GM12878 (cell line): ENCODE results near the gene NEU3.

Experiments used
- ATF2 ChIP-seq: IDR thresholded peaks from 2 replicates; pipeline ENCODE4 v1.6.1; 2012; ENCODE audit warnings: low read length, inconsistent platforms
- BMI1 ChIP-seq: fragments of 450-650 bp; IDR thresholded peaks from 2 replicates; pipeline ENCODE4 v1.6.1; 2016; ENCODE audit warnings: mild to moderate bottlenecking, moderate library complexity, borderline replicate concordance
- CBFB ChIP-seq: IDR thresholded peaks from 2 replicates; pipeline ENCODE4 v1.6.1; 2016; ENCODE audit warnings: antibody characterized with exemption, low read depth
- CTCF ChIP-seq, 3 experiments: IDR thresholded peaks in 2 of 3; conservative IDR thresholded peaks in 1 of 3; 2 replicates each; pipeline ENCODE4 v1.5.1; 2011; ENCODE audit warnings: low read depth in 3 of 3, low read length in 3 of 3, mild to moderate bottlenecking in 3 of 3, control low read depth in 2 of 3, moderate library complexity in 2 of 3, inconsistent platforms in 1 of 3, mixed read lengths in 1 of 3; ENCODE audit not compliant: control insufficient read depth in 2 of 3, insufficient read depth in 1 of 3; ENCODE audit errors: extremely low read depth in 1 of 3
- KDM1A ChIP-seq: fragments of 200-600 bp; sonication (generic); IDR thresholded peaks from 2 replicates; pipeline ENCODE4 v1.6.1; 2016; ENCODE audit warnings: borderline replicate concordance
- PBX3 ChIP-seq: IDR thresholded peaks from 2 replicates; pipeline ENCODE4 v1.6.1; 2011; ENCODE audit warnings: mild to moderate bottlenecking, low read depth, low read length, moderate library complexity; ENCODE audit not compliant: insufficient replicate concordance
- POLR2A ChIP-seq: IDR thresholded peaks from 2 replicates; pipeline ENCODE4 v1.6.1; 2011; ENCODE audit warnings: low read depth, mild to moderate bottlenecking, low read length
- SP1 ChIP-seq: IDR thresholded peaks from one replicate; pipeline ENCODE4 v1.6.1; 2011; ENCODE audit warnings: low read depth, low read length
- TARDBP ChIP-seq: IDR thresholded peaks from 2 replicates; pipeline ENCODE4 v1.6.1; 2016; ENCODE audit warnings: borderline replicate concordance
- ZBTB33 ChIP-seq: fragments of 450-650 bp; IDR thresholded peaks from 2 replicates; pipeline ENCODE4 v1.6.1; 2017; ENCODE audit warnings: mild to moderate bottlenecking

- TF ChIP-seq CTCF (IDR thresholded peaks at IDR 0.05 in 2 of 3, conservative IDR thresholded peaks at IDR 0.05 in 1 of 3; ENCODE audit: control insufficient read depth in 2 of 3, extremely low read depth in 1 of 3, insufficient read depth in 1 of 3, low read depth in 3 of 3, low read length in 3 of 3) (no peak), POLR2A (no peak), SP1 (no peak), ZBTB33 (no peak), CBFB (no peak), TARDBP (no peak), KDM1A (no peak), ATF2 (no peak), BMI1 (no peak), PBX3 (no peak)
Observed at GRCh38 chr11:75024764-75025211, 36.1 kb downstream of the NEU3 start.
